LNCAP (cell line): Measurements from ENCODE around the gene NTRK3.

Experiments used
- TF ChIP-seq, protein P1 (sequence below): fragments of 450-650 bp; IDR thresholded peaks from 2 replicates; pipeline ENCODE4 v1.5.1; 2017; ENCODE audit warnings: mild to moderate bottlenecking

The NTRK3 gene

DNA sequence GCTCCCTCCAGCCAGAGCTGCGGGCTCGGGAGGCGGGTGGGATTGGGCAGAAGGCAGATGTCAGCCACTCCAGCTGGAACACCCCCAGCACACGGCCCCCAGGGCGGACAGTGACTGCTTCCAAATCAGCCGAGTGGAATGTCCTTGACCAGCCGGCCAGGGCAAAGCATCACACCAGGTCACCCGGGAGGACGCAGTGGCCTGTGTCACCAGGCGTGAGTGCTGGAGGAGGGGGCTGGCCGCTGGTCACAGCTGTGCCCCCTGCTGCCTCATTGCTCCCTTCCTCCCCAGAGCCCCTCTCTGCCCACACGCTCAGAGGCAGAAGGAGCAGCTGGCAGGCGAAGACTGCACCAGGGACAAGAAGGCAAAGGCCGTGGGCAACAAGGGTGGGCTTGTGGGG is 33.5 kb downstream of the NTRK3 start:
- TF ChIP-seq, protein P1, sequence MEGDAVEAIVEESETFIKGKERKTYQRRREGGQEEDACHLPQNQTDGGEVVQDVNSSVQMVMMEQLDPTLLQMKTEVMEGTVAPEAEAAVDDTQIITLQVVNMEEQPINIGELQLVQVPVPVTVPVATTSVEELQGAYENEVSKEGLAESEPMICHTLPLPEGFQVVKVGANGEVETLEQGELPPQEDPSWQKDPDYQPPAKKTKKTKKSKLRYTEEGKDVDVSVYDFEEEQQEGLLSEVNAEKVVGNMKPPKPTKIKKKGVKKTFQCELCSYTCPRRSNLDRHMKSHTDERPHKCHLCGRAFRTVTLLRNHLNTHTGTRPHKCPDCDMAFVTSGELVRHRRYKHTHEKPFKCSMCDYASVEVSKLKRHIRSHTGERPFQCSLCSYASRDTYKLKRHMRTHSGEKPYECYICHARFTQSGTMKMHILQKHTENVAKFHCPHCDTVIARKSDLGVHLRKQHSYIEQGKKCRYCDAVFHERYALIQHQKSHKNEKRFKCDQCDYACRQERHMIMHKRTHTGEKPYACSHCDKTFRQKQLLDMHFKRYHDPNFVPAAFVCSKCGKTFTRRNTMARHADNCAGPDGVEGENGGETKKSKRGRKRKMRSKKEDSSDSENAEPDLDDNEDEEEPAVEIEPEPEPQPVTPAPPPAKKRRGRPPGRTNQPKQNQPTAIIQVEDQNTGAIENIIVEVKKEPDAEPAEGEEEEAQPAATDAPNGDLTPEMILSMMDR = no peak

DNA sequence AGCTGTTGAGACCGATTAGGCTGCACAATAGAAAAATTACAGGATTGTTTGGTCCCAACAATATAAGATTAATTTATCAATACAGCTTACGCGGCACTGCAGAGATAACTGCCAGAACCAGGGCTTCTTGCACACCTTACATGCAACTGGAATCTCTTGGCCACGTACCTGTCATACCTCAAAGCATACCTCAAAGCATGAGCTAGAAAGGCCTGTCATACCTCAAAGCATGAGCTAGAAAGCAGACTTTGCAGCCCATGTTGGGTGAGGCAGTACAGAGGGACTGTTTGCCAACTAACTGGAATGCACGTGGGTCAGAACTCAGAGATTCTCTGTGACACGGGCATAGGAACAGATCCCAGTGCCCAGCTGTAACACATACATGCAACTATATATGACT is 34.7 kb downstream of the NTRK3 start:
- TF ChIP-seq, protein P1 = no peak

DNA sequence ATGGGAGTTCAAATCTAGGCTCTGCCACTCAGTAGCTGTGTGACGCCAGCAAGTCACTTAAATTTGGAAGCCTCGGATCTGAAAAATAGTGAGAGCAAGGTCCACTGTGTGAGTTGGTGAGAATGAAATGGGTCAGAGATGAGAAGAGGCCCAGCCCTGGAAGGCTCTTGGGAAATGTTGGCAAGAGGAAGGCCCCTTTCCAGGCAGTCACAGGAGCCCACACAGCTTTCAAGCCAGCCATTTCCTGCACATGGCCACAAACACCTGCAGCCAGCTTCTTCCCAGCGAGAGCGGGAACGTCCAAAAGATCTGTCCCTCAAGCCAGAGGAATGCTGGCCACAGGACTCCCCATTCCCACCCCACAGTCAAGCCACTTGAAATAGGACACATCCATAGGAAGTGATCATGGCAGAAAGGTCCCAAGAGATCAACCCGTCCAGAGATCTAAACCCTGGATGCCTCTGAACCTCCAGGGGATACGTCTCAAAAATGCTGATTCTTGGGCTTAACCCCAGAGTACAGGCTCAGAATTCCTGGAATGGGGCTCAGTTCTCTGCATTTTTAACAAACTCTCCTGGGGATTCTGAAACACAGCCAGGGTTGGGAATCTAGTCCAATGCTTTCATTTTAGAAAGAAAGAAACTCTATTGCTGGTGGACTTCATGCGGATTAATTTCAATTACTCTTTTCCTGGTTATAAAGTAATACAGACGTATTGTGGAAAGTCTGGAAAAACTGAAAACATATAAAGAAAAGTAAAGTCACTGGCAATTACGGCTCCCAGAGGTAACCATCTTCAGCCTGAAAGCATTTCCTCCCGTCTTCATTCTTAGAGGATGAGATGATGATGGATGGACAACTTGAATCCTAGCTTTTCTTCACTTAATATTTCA is 35.9 kb downstream of the NTRK3 start:
- TF ChIP-seq, protein P1 = no peak

DNA sequence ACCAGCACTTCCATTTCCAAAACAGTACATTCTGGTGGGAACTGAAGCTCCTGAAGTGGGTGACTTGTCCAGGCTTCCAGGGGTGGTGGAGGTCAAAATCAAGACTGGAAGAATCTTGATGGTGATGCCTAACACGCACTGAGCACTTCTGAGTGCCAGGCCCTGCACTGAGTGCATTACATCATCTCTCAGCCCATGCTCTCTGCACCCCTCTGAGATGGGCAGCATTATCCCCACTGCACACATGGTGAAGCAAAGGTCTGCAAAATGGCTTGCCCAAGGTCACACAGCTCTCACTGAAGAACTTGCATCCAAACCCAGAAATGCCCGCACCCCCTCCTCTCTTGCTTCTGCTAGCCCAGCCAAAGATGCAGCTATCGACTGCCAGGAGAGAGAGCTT is 36.9 kb downstream of the NTRK3 start:
- TF ChIP-seq, protein P1 = no peak

DNA sequence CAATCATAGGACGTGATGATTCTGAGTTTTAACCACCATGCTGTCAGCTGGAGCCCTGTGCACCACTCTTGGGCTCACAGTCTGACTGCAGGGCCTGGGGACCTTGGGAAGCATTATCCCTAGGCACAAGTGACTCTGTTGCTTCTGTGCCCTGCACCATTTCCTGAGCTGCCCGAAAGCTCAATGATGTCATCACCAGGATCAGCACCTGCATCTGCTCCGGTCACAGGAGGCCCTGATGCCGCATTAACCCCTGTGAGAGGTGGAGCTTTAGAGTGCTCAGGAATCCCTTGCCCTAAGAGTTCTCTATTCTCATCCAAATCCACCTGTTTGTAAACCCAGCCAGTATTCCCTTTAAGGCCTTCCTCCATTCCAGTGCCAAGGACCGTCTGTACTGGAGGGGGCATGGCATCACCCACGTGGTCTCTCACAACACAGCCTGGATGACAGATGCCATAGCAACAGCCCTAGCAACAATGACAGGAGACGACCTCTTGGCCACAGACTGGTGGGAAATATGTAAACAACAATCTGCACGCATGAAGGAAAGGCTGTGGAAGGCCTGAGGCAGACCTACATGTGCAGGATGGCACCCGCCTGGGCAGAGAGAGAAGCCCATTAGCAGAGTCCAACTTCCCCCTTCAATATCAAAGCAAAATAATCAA is 37.9 kb downstream of the NTRK3 start:
- TF ChIP-seq, protein P1 = no peak

DNA sequence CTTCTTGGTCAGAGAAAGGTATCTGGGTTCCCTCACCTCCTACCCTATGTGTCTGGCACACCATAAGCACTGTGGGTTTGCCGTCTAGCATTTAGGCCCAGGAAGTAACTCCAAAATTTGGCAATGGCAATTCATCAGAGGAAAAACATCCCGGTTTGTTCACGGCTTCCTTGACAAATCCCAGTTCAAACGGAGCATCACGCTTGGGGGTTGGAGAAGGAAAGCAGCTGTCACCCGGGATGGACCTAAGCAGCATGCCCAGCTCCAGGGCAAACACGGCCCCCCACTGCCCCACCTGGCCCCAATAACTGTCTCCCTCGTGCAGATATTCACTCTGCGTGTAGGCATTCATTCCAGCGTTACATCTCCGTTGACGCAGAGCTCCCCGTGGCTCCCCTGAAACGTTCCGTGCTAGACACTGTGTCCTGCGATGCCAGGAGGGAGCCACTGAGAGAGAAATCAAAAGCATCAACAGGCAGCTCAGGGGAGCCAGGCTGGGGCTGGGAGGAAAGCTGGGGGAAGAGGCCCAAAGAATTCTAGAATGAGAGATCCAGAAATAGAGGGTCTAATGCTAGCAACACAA is 41.4 kb downstream of the NTRK3 start:
- TF ChIP-seq, protein P1 = no peak

- TF ChIP-seq, protein P1 = no peak
Measured at GRCh38 chr15:88209111-88209510, 47.4 kb downstream of the NTRK3 start.
